Neuron (in vitro differentiated cells): ENCODE results near the gene PI4K2B.
"Not testable (repeated sequence)": the region's sequence is repeated elsewhere in the genome, so short reads cannot be mapped to it uniquely, and the experiment has no call there.

Experiments used
- H2AFZ ChIP-seq: one replicate; pipeline ENCODE4 v1.6.1; 2013; ENCODE audit warnings: low read depth, mild to moderate bottlenecking, inconsistent platforms, low read length, moderate library complexity
- H3K27me3 ChIP-seq: one replicate; pipeline ENCODE4 v1.6.1; 2013; ENCODE audit warnings: low read length; ENCODE audit not compliant: insufficient read depth
- H3K36me3 ChIP-seq: one replicate; pipeline ENCODE4 v1.6.1; 2013; ENCODE audit warnings: low read length; ENCODE audit not compliant: insufficient read depth
- H3K4me1 ChIP-seq: one replicate; pipeline ENCODE4 v1.6.1; 2013; ENCODE audit warnings: low read length; ENCODE audit not compliant: insufficient read depth
- H3K4me3 ChIP-seq: 2 replicates; pipeline ENCODE4 v1.5.1; 2013; ENCODE audit warnings: mild to moderate bottlenecking, low read length, moderate library complexity
- H3K9me3 ChIP-seq: one replicate; pipeline ENCODE4 v1.6.1; 2013; ENCODE audit warnings: low read length

Gene PI4K2B

GRCh38 chr4:25249494-25249893 lies 15.7 kb downstream of the PI4K2B start:
- not testable (repeated sequence) for H3K36me3 ChIP-seq, H3K4me1 ChIP-seq, H3K4me3 ChIP-seq, H3K9me3 ChIP-seq, H2AFZ ChIP-seq, H3K27me3 ChIP-seq

GRCh38 chr4:25252230-25253070 lies 18.6 kb downstream of the PI4K2B start:
- no peaks in the 10 kb centered on the region for H3K9me3 ChIP-seq
- H3K4me1 ChIP-seq = no peaks in the 10 kb centered on the region
- no peak overlapping the region for H3K4me3 ChIP-seq
- H2AFZ ChIP-seq = no peak overlapping the region
- peaks cover 13% of the 10 kb centered on the region for H3K36me3 ChIP-seq
- no peaks in the 10 kb centered on the region for H3K27me3 ChIP-seq

GRCh38 chr4:25253071-25253445 lies 19.2 kb downstream of the PI4K2B start:
- Histone ChIP-seq H3K4me3 (no peak overlapping the region), H2AFZ (no peak overlapping the region), H3K4me1 (no peaks in the 10 kb centered on the region), H3K36me3 (peaks cover 13% of the 10 kb centered on the region), H3K27me3 (no peaks in the 10 kb centered on the region), H3K9me3 (no peaks in the 10 kb centered on the region)

- H3K4me3 ChIP-seq, H3K27me3 ChIP-seq, H2AFZ ChIP-seq, H3K9me3 ChIP-seq, H3K4me1 ChIP-seq: not testable (repeated sequence)
- peaks cover 13% of the 10 kb centered on the region for H3K36me3 ChIP-seq
Measured at GRCh38 chr4:25253786-25254185, 20.0 kb downstream of the PI4K2B start.

GRCh38 chr4:25258980-25259578 lies 25.2 kb downstream of the PI4K2B start:
- peaks cover 13% of the 10 kb centered on the region for H3K36me3 ChIP-seq
- no peaks in the 10 kb centered on the region for H3K4me1 ChIP-seq
- H3K4me3 ChIP-seq = no peak overlapping the region
- no peaks in the 10 kb centered on the region for H3K27me3 ChIP-seq
- no peak overlapping the region for H2AFZ ChIP-seq
- no peaks in the 10 kb centered on the region for H3K9me3 ChIP-seq

GRCh38 chr4:25271866-25272265 lies 38.0 kb downstream of the PI4K2B start:
- H3K36me3 ChIP-seq = peaks cover 5% of the 10 kb centered on the region
- H3K4me3 ChIP-seq = no peak overlapping the region
- no peak overlapping the region for H2AFZ ChIP-seq
- no peaks in the 10 kb centered on the region for H3K9me3 ChIP-seq
- no peaks in the 10 kb centered on the region for H3K27me3 ChIP-seq
- no peaks in the 10 kb centered on the region for H3K4me1 ChIP-seq

- Histone ChIP-seq H2AFZ (no peak overlapping the region), H3K36me3 (no peaks in the 10 kb centered on the region), H3K9me3 (no peaks in the 10 kb centered on the region), H3K27me3 (no peaks in the 10 kb centered on the region), H3K4me1 (no peaks in the 10 kb centered on the region), H3K4me3 (no peak overlapping the region)
Measured at GRCh38 chr4:25280210-25280609, 46.4 kb downstream of the PI4K2B start.

GRCh38 chr4:25283948-25284347 lies 50.1 kb downstream of the PI4K2B start:
- Histone ChIP-seq H3K4me3 (no peak overlapping the region), H3K36me3 (no peaks in the 10 kb centered on the region), H3K9me3 (no peaks in the 10 kb centered on the region), H2AFZ (no peak overlapping the region), H3K27me3 (no peaks in the 10 kb centered on the region), H3K4me1 (no peaks in the 10 kb centered on the region)

GRCh38 chr4:25284466-25284865 lies 50.6 kb downstream of the PI4K2B start:
- Histone ChIP-seq H3K4me1 (no peaks in the 10 kb centered on the region), H3K27me3 (no peaks in the 10 kb centered on the region), H3K36me3 (no peaks in the 10 kb centered on the region), H3K4me3 (no peak overlapping the region), H2AFZ (no peak overlapping the region), H3K9me3 (no peaks in the 10 kb centered on the region)

- no peak overlapping the region for H3K4me3 ChIP-seq
- no peaks in the 10 kb centered on the region for H3K9me3 ChIP-seq
- no peaks in the 10 kb centered on the region for H3K27me3 ChIP-seq
- H2AFZ ChIP-seq = no peak overlapping the region
- no peaks in the 10 kb centered on the region for H3K36me3 ChIP-seq
- no peaks in the 10 kb centered on the region for H3K4me1 ChIP-seq
Measured at GRCh38 chr4:25290490-25291067, 56.7 kb downstream of the PI4K2B start.

GRCh38 chr4:25291158-25291733 lies 57.4 kb downstream of the PI4K2B start:
- no peaks in the 10 kb centered on the region for H3K4me1 ChIP-seq
- H3K27me3 ChIP-seq = no peaks in the 10 kb centered on the region
- no peaks in the 10 kb centered on the region for H3K36me3 ChIP-seq
- H3K4me3 ChIP-seq = no peak overlapping the region
- no peak overlapping the region for H2AFZ ChIP-seq
- no peaks in the 10 kb centered on the region for H3K9me3 ChIP-seq

GRCh38 chr4:25297528-25298242 lies 63.9 kb downstream of the PI4K2B start:
- no peaks in the 10 kb centered on the region for H3K9me3 ChIP-seq
- H3K4me1 ChIP-seq = no peaks in the 10 kb centered on the region
- no peaks in the 10 kb centered on the region for H3K36me3 ChIP-seq
- H3K4me3 ChIP-seq = no peak overlapping the region
- no peaks in the 10 kb centered on the region for H3K27me3 ChIP-seq
- no peak overlapping the region for H2AFZ ChIP-seq
